ENCODE data around the gene PSMB2.

Gene PSMB2

GRCh38 chr1:35573198-35574124, 67.9 kb downstream of the PSMB2 start, which contains the start of gene TFAP2E:
TSS of gene TFAP2E (plus strand) at chr1:35573314. CDS start at chr1:35573578, 264 bp downstream.
- DNase-seq, result peak in 28 of 56 donors; percentile 7 to 71 (median 32)

DNA sequence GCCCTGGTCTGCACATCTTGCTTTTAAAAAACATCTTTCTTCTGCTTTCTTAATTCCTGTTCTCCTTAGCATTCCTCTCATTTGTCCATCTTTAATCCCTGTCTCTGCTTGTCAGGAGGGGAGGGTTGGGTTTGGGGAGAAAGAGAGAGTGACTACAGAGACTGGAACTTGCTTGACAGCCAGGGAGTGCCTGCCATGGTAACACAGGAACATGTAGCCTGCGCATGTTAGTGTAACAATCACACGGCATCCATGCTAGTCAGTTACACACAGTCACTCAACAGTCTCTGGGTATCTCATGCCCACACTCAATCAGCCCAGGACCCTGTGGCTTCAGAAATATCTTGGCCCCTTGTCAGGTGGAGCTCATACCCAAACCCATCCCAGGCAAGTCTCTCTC, 69.0 kb downstream of the PSMB2 start:
- no peak for DNase-seq

DNA sequence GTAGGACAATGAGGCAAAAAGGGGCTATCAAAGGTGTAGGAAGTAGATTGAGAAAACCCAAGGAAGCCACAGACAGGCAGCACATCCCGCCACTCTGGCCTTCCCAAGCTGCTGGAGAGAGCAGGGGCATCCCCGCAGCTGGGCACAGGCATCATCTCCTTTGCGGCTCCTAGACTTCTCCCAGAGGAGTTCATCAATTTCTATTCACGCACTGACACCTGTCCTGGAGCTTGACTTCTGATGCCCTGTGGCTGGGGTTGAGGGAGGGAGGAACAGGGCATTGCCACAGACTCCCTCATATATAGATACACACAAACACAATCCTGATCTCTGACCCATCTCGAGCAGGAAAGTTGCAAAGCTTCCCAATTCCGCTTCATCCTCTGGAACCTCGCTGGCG, 70.1 kb downstream of the PSMB2 start:
- DNase-seq, result no peak

- no peak for DNase-seq
Measured at GRCh38 chr1:35570589-35571137, 70.7 kb downstream of the PSMB2 start.

DNA sequence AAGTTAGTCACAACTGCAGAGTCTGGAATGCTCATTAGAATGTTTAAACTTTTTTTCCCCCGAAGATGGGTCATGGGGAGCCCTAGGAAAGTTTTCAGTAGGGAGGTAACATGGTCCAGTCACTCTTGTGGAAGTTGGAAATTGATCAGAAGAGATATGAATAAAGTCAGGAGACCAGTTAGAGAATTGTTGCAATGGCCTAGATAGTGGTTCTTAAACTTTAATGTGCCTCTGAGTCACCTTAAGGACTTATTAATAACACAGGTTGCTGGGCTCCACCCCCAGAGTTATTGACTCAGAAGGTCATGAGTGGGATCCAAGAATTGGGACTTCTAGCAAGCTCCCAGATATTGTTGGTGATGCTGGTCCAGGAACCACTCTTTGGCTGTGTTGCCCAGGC, 71.4 kb downstream of the PSMB2 start:
- no peak for DNase-seq

DNA sequence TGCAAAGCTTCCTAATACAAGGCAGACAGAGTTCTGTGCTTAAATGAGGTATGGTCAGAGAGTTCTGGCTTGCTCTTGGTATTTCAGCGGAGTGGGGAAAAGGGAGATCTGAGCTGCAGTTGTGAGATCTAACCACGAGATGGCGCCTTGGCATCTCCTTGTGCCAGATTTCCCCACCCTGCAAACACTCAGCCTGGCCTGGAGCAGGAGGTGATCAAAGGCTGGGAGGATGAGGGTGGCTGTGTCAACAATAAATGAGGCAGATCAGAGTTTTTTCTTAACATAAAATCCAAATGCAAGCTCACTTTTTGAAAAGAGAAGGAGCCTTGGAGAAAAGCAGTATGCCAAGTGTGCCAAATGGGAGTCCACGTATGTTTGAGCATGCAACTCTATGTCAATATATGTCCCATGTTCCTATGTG, 72.3 kb downstream of the PSMB2 start:
- peak in 44 of 56 donors; percentile 15 to 85 (median 46) for DNase-seq

DNA sequence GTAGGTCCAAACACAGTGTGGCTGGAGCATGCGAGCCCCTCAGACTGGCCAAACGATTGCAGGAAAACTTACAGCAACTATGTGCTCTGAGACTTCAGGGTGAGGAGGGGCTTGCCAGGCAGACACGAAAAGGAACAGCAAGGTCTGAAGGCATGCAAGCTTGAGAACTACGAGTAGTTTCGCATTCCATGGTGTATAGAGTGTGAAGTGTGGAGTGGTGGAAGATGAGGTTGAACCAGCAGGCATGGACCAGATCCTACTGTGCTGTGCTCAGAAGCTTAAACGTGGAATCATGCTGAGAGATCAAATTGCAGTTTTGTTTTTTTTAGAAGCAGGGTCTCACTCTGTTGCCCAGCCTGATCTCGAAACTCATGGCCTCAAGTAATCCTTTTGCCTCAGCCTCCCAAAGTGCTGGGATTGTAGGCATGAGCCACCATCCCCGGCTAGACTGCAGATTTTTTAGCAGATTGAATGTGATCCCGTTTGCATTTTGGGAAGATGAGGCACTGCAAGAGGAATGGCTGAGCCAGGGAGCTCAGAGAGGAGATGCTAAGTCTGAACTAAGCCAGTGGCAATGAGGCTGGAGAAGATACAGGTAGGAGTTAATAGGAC, 73.3 kb downstream of the PSMB2 start:
- no peak for DNase-seq

DNA sequence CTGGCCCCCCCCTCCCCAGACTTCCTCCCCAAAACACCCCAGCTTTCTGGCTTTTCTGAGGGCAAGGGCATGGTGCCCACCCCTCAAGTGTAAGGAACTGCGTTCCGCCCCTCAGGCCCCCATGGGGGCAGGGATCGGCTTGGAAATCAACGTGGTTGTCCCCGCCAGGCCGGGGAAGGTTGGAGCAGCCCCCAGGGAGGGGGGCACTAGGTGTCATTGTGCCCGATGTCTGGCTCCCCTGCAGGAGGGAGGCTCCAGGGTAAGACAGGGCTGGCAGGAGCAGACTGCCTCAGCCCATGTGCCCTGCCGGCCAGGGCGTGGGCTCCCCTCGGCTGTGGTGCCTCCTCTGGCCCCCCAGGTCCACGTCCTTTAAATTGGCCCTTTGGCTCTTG, 75.6 kb downstream of the PSMB2 start:
- no peak for DNase-seq

- no peak for DNase-seq
Measured at GRCh38 chr1:35564884-35565741, 76.2 kb downstream of the PSMB2 start.

GRCh38 chr1:35564037-35564883, 77.1 kb downstream of the PSMB2 start:
- DNase-seq, result peak in 35 of 56 donors; percentile 9 to 78 (median 46)

DNA sequence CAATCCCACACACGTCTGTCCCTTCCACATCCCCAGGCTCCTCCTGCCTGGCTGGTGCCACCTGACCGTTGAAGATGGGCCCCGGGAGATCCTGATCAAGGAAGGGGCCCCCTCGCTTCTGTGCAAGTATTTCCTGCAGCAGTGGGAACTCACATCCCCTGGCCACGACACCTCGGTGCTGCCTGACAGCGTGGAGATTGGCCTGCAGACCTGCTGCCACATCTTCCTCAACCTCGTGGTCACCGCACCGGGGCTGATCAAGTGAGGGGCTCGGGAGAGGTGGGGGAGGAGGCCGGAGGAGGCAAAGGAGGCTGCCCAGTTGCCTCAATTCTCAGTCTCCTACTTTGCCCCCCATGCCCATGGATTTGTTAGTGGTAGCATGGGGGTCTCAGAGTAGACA, 78.2 kb downstream of the PSMB2 start:
- DNase-seq, result no peak

- DNase-seq, result no peak
Measured at GRCh38 chr1:35561972-35562680, 79.2 kb downstream of the PSMB2 start.

GRCh38 chr1:35561297-35561971, 79.9 kb downstream of the PSMB2 start:
- peak in 6 of 56 donors; percentile 26 to 66 (median 47) for DNase-seq

DNA sequence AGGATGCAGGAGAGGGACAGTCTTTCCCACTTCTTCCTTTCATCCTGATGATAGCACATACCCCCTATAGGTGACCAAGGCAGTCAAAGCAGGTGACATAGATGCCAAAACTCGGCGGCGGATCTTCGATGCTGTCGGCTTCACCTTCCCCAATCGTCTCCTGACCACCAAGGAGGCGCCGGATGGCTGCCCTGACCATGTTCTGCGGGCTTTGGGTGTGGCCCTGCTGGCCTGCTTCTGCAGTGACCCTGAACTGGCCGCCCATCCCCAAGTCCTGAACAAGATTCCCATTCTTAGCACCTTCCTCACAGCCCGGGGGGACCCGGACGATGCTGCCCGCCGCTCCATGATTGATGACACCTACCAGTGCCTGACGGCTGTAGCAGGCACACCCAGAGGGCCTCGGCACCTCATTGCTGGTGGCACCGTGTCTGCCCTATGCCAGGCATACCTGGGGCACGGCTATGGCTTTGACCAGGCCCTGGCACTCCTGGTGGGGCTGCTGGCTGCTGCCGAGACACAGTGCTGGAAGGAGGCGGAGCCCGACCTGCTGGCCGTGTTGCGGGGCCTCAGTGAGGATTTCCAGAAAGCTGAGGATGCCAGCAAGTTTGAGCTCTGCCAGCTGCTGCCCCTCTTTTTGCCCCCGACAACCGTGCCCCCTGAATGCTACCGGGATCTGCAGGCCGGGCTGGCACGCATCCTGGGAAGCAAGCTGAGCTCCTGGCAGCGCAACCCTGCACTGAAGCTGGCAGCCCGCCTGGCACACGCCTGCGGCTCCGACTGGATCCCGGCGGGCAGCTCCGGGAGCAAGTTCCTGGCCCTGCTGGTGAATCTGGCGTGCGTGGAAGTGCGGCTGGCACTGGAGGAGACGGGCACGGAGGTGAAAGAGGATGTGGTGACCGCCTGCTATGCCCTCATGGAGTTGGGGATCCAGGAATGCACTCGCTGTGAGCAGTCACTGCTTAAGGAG, 80.8 kb downstream of the PSMB2 start:
- DNase-seq, result peak in 50 of 56 donors; percentile 19 to 89 (median 72)

DNA sequence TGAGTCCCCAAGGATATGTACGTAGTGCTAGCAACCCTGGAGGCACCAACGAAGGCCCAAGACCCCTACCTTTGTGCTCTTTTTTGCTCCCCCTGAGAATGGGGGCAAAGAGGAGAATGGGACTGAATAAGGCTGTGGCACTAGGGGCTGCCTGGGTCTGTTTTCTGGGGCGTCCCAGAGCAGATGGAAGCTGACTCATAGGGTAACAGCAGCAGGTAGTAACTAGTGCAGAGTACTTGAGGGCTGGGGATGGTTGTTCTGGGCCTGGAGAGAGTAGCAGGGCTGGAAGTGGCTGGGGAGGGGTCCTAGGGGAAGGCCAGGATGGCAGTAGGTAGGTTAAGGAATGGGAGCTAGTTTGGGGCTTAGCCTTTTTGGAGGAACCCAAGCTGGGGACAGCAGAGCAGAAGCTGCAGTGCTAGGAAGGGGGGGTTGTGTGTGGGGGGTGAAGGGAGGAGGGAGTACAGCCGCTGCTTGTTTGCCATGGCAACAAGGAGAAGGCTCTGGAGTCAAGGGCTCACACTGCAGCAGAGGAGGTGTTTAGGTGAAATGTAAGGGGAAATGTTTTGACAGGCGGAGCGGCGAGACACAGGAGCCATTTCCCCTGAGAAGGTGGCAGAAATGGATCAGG, 81.9 kb downstream of the PSMB2 start:
- DNase-seq, result peak in 5 of 56 donors; percentile 13 to 38 (median 24)

- DNase-seq, result peak in 2 of 56 donors; percentile 34 to 38
Measured at GRCh38 chr1:35558374-35559316, 82.7 kb downstream of the PSMB2 start.

Measured in amygdala (tissue), 56 donors.